ENCODE results near the gene MIDN.

DNA sequence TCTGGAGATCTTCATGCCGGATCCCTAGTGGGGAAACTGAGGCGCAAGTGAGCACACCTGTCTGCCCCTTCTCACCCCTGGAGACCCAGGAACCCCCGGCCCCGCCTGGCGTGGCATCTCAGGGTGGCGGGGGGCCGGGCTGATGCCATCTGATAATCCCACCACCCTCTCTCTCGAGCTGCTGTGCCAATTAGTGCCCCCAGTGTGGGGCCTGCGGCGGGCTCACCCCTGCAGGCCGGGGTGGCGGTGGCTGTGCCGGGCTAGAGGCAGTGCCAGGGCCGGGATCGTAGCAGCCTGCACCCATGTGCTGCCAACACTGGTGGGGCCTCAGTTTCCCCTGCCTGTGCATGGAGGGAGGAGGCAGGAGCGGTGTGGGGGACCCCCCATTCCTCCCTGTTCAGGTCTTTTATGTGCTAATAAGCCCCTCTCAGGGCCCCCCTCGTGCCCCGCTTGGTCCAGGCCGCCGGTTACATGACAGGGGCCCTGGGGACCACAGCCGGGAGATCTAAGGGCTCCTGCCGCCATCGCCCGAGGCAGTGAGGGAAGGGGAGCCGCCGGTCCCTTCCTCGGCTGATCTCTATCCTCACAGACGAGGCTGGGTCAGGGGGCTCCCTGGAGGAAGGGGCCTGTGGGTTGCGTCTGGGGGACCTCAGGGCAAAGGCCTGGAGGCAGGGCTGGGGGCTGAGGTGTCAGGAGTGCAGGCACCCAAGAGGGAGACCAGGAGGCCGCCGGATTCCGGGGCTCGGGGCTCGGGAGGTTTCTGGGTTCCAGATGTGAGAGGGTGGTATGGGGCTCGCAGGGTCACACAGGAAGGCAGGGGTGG lies 45.6 kb downstream of the MIDN start:
- TF ChIP-seq EGR1 (IDR thresholded peaks at IDR 0.05; ENCODE audit: borderline replicate concordance in 1 of 2, low read depth in 2 of 2, low read length in 2 of 2) (no peak), SREBF2 (IDR thresholded peaks at IDR 0.05; ENCODE audit: low read length) (no peak), CEBPB (IDR thresholded peaks at IDR 0.05; ENCODE audit: borderline replicate concordance in 1 of 2, low read depth in 2 of 2, low read length in 2 of 2) (no peak)
- TF ChIP-seq, protein P1, sequence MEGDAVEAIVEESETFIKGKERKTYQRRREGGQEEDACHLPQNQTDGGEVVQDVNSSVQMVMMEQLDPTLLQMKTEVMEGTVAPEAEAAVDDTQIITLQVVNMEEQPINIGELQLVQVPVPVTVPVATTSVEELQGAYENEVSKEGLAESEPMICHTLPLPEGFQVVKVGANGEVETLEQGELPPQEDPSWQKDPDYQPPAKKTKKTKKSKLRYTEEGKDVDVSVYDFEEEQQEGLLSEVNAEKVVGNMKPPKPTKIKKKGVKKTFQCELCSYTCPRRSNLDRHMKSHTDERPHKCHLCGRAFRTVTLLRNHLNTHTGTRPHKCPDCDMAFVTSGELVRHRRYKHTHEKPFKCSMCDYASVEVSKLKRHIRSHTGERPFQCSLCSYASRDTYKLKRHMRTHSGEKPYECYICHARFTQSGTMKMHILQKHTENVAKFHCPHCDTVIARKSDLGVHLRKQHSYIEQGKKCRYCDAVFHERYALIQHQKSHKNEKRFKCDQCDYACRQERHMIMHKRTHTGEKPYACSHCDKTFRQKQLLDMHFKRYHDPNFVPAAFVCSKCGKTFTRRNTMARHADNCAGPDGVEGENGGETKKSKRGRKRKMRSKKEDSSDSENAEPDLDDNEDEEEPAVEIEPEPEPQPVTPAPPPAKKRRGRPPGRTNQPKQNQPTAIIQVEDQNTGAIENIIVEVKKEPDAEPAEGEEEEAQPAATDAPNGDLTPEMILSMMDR (IDR thresholded peaks at IDR 0.05 in 2 of 3, conservative IDR thresholded peaks at IDR 0.05 in 1 of 3; ENCODE audit: control insufficient read depth in 2 of 3, extremely low read depth in 1 of 3, insufficient read depth in 1 of 3, low read depth in 3 of 3, low read length in 3 of 3), result no peak

Data from GM12878 (cell line).